HG02610 (cell line): ENCODE data around the gene HNRNPK.

Experiments used
- ATAC-seq: cut with Tn5 transposase; IDR thresholded peaks from one replicate; pipeline ENCODE4 v1.9.1; 2021; ENCODE audit warnings: mild to moderate bottlenecking, moderate library complexity; ENCODE audit not compliant: unreplicated experiment

HNRNPK gene

GRCh38 chr9:83935276-83935935 lies 44.6 kb downstream of the HNRNPK start:
- no peak for ATAC-seq

- no peak for ATAC-seq
These were observed 45.3 kb downstream of the HNRNPK start for GRCh38 chr9:83934569-83935275.

- ATAC-seq, result no peak
These were observed 46.2 kb downstream of the HNRNPK start for GRCh38 chr9:83933790-83934189.

GRCh38 chr9:83932851-83933250 lies 47.2 kb downstream of the HNRNPK start:
- no peak for ATAC-seq

GRCh38 chr9:83932011-83932410 lies 48.0 kb downstream of the HNRNPK start:
- no peak for ATAC-seq

GRCh38 chr9:83930881-83931280 lies 49.1 kb downstream of the HNRNPK start:
- no peak for ATAC-seq

GRCh38 chr9:83927591-83927990 lies 52.4 kb downstream of the HNRNPK start:
- no peak for ATAC-seq

- peak; percentile 94 for ATAC-seq
These were observed 58.9 kb downstream of the HNRNPK start, which contains the start of gene KIF27 for GRCh38 chr9:83920927-83921707. KIF27 (minus strand) TSS chr9:83921432; CDS start chr9:83915591, 5,841 bp downstream.

- peak; percentile 27 for ATAC-seq
These were observed 59.5 kb downstream of the HNRNPK start for GRCh38 chr9:83920469-83920926.

- no peak for ATAC-seq
These were observed 60.9 kb downstream of the HNRNPK start for GRCh38 chr9:83919111-83919510.
